ENCODE measurements around the gene MPND. TPM values are rescaled to one million over a fixed set of nuclear protein-coding genes. Genes with fewer than 3 reads are reported as not detected.
A peak's percentile ranks its signal among the peaks of the same experiment; 100 is the strongest.

MPND gene
- total RNA-seq, 4 donors from 2014 or later, result 6.5 to 9.5 (median 8.9) TPM

- no peak overlapping the region for H3K4me3 ChIP-seq
- DNase-seq (ENCODE audit: low spot score in 2 of 2), result no peak
- 90% methylated on average over 7 of the region's 8 CpGs for WGBS
- H3K36me3 ChIP-seq, result no peaks in the 10 kb centered on the region
- H3K4me1 ChIP-seq, result peaks cover 5% of the 10 kb centered on the region
- TF ChIP-seq CTCF (IDR thresholded peaks at IDR 0.05) (no peak), EP300 (IDR thresholded peaks at IDR 0.05) (no peak), POLR2A (IDR thresholded peaks at IDR 0.05) (no peak), POLR2AphosphoS5 (IDR thresholded peaks at IDR 0.05) (no peak)
- no peaks in the 10 kb centered on the region for H3K9me3 ChIP-seq
- H3K27me3 ChIP-seq, result peaks cover 13% of the 10 kb centered on the region
- H3K27ac ChIP-seq, result no peak overlapping the region
Measured at GRCh38 chr19:4298810-4299550, 44.4 kb upstream of the MPND start.

- Histone ChIP-seq H3K27ac (no peak overlapping the region), H3K27me3 (peaks cover 22% of the 10 kb centered on the region), H3K4me3 (no peak overlapping the region), H3K4me1 (peaks cover 11% of the 10 kb centered on the region), H3K36me3 (no peaks in the 10 kb centered on the region), H3K9me3 (no peaks in the 10 kb centered on the region)
- 79% methylated on average over 3 of the region's 3 CpGs for WGBS
- DNase-seq (ENCODE audit: low spot score in 2 of 2), result no peak
- TF ChIP-seq EP300 (IDR thresholded peaks at IDR 0.05), result no peak
- no peak for TF ChIP-seq POLR2A (IDR thresholded peaks at IDR 0.05)
- TF ChIP-seq POLR2AphosphoS5 (IDR thresholded peaks at IDR 0.05), result no peak
- no peak for TF ChIP-seq CTCF (IDR thresholded peaks at IDR 0.05)
Measured at GRCh38 chr19:4300589-4300988, 42.8 kb upstream of the MPND start.

GRCh38 chr19:4301590-4302242 is 41.6 kb upstream of the MPND start:
- WGBS, result 53% methylated on average over 13 of the region's 13 CpGs
- H3K9me3 ChIP-seq, result no peaks in the 10 kb centered on the region
- no peak overlapping the region for H3K4me3 ChIP-seq
- no peak overlapping the region for H3K27ac ChIP-seq
- TF ChIP-seq EP300 (IDR thresholded peaks at IDR 0.05), result no peak
- no peak for TF ChIP-seq POLR2A (IDR thresholded peaks at IDR 0.05)
- no peak for TF ChIP-seq CTCF (IDR thresholded peaks at IDR 0.05)
- TF ChIP-seq POLR2AphosphoS5 (IDR thresholded peaks at IDR 0.05), result no peak
- H3K27me3 ChIP-seq, result peaks cover 19% of the 10 kb centered on the region
- no peak for DNase-seq (ENCODE audit: low spot score in 2 of 2)
- H3K4me1 ChIP-seq, result peaks cover 6% of the 10 kb centered on the region
- no peaks in the 10 kb centered on the region for H3K36me3 ChIP-seq

- 77% methylated on average over 3 of the region's 8 CpGs for WGBS
- no peak within 1 kb of the TSS for H3K27ac ChIP-seq
- H3K27me3 ChIP-seq, result peaks cover 19% of the 10 kb centered on the region
- no peak for DNase-seq (ENCODE audit: low spot score in 2 of 2)
- H3K4me1 ChIP-seq, result peaks cover 6% of the 10 kb centered on the region
- TF ChIP-seq CTCF (IDR thresholded peaks at IDR 0.05) (no peak), POLR2A (IDR thresholded peaks at IDR 0.05) (no peak), EP300 (IDR thresholded peaks at IDR 0.05) (no peak), POLR2AphosphoS5 (IDR thresholded peaks at IDR 0.05) (no peak)
- H3K4me3 ChIP-seq, result no peak within 1 kb of the TSS
- H3K9me3 ChIP-seq, result no peaks in the 10 kb centered on the region
- no peaks in the 10 kb centered on the region for H3K36me3 ChIP-seq
Measured at GRCh38 chr19:4302243-4302640, 41.1 kb upstream of the MPND start, which contains the start of gene TMIGD2. Gene TMIGD2 (minus strand): TSS chr19:4302389. CDS start chr19:4302385, 4 bp downstream.

- Histone ChIP-seq H3K27ac (no peak overlapping the region), H3K4me1 (peaks cover 6% of the 10 kb centered on the region), H3K4me3 (peak overlapping the region; percentile 4), H3K27me3 (peaks cover 19% of the 10 kb centered on the region), H3K9me3 (no peaks in the 10 kb centered on the region), H3K36me3 (no peaks in the 10 kb centered on the region)
- TF ChIP-seq CTCF (IDR thresholded peaks at IDR 0.05) (no peak), POLR2AphosphoS5 (IDR thresholded peaks at IDR 0.05) (no peak), EP300 (IDR thresholded peaks at IDR 0.05) (no peak), POLR2A (IDR thresholded peaks at IDR 0.05) (no peak)
- 48% methylated on average over 16 of the region's 18 CpGs for WGBS
- no peak for DNase-seq (ENCODE audit: low spot score in 2 of 2)
Measured at GRCh38 chr19:4303819-4304537, 39.4 kb upstream of the MPND start.
